Duodenal mucosa (tissue), 2 donors: ENCODE results near the gene KCNIP4.

Source experiments
- H3K27ac ChIP-seq: one replicate; pipeline ENCODE4 v1.7.0; 2013; ENCODE audit warnings: low read depth, low read length
- H3K27me3 ChIP-seq, 2 donors: one replicate each; pipeline ENCODE4 v1.7.0; 2013; ENCODE audit warnings: low read length in 2 of 2, control low read depth in 1 of 2; ENCODE audit not compliant: insufficient read depth in 2 of 2, control insufficient read depth in 1 of 2
- H3K36me3 ChIP-seq, 2 donors: one replicate each; pipeline ENCODE4 v1.7.0; 2013; ENCODE audit warnings: low read length in 2 of 2, control low read depth in 1 of 2; ENCODE audit not compliant: insufficient read depth in 2 of 2, control insufficient read depth in 1 of 2
- H3K4me1 ChIP-seq, 2 donors: one replicate each; pipeline ENCODE4 v1.7.0; 2013; ENCODE audit warnings: low read length in 2 of 2, control low read depth in 1 of 2; ENCODE audit not compliant: insufficient read depth in 2 of 2, control insufficient read depth in 1 of 2
- H3K4me3 ChIP-seq, 2 donors: one replicate each; pipeline ENCODE4 v1.7.0; 2013; ENCODE audit warnings: low read length in 2 of 2, low read depth in 1 of 2
- H3K9ac ChIP-seq, 2 donors: one replicate each; pipeline ENCODE4 v1.7.0; 2013; ENCODE audit warnings: low read length in 2 of 2, low read depth in 1 of 2
- H3K9me3 ChIP-seq, 2 donors: one replicate each; pipeline ENCODE4 v1.7.0; 2013; ENCODE audit warnings: low read length in 2 of 2, control low read depth in 1 of 2; ENCODE audit not compliant: control insufficient read depth in 1 of 2

Gene KCNIP4

DNA sequence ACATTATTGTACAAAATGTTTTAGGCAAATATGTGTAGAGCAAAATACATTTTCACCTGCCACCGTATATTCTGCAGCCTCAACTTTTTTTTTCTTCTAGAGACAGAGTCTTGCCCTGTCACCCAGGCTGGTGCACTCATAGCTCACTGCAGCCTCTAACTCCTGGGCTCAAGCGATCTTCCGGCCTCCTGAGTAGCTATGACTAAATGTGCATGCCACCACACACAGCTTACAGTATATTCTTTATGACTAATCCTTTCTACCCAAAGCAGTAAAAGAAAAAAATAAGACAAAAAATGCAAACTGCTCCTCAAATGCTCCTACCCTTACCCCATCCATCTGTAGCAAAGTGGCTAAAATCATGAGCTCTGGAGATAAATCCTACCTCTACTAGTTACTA is 426.3 kb downstream of the KCNIP4 start:
- H3K27ac ChIP-seq: no peak overlapping the region
- H3K4me1 ChIP-seq: no peaks in the 10 kb centered on the region
- H3K36me3 ChIP-seq: no peaks in the 10 kb centered on the region
- H3K4me3 ChIP-seq: no peak overlapping the region
- peaks cover 0 to 4% of the 10 kb centered on the region in 2 donors for H3K9me3 ChIP-seq
- H3K9ac ChIP-seq: no peak overlapping the region
- H3K27me3 ChIP-seq: no peaks in the 10 kb centered on the region

- no peaks in the 10 kb centered on the region for H3K4me1 ChIP-seq
- peaks cover 0 to 2% of the 10 kb centered on the region in 2 donors for H3K9me3 ChIP-seq
- H3K27ac ChIP-seq: no peak overlapping the region
- no peaks in the 10 kb centered on the region for H3K27me3 ChIP-seq
- H3K4me3 ChIP-seq: no peak overlapping the region
- H3K36me3 ChIP-seq: no peaks in the 10 kb centered on the region
- no peak overlapping the region for H3K9ac ChIP-seq
These were observed 431.3 kb downstream of the KCNIP4 start for GRCh38 chr4:21517126-21517859.

DNA sequence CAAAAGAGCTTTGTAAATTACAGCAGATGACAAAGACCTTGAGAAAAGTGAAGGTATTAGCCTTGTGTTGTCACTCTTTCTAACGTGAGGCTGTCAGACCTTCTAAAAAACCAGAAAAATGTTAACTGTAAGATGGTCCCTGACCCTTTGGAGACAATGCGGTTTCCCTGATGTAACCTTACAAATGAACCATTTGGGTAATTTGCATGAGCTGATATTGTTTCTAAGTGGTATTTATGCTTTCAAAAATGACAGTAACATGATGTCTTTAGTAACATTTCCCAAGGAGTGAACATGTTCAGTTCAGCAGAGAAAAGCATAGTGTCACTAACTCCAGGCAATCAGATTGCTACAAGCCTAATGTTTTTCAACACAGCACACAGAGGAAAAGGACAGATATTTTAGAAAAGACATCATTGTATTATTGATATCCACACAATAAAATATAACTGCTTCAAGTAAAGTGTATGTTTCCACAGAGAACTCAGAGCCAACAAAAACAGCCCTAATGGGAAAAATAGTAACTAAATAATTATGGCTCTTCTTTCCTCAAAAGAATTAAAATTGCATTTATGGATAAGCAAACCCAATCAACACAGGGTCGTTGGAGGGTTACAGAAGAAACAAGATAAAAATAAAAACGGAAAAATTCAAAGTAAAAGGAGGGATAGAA is 434.4 kb downstream of the KCNIP4 start:
- Histone ChIP-seq H3K4me1 (no peaks in the 10 kb centered on the region), H3K27me3 (no peaks in the 10 kb centered on the region), H3K36me3 (no peaks in the 10 kb centered on the region), H3K9me3 (no peaks in the 10 kb centered on the region), H3K9ac (no peak overlapping the region), H3K27ac (no peak overlapping the region), H3K4me3 (no peak overlapping the region)

GRCh38 chr4:21512353-21512752 is 436.2 kb downstream of the KCNIP4 start:
- Histone ChIP-seq H3K4me1 (no peaks in the 10 kb centered on the region), H3K36me3 (no peaks in the 10 kb centered on the region), H3K4me3 (no peak overlapping the region), H3K9ac (no peak overlapping the region), H3K27me3 (no peaks in the 10 kb centered on the region), H3K9me3 (no peaks in the 10 kb centered on the region), H3K27ac (no peak overlapping the region)

DNA sequence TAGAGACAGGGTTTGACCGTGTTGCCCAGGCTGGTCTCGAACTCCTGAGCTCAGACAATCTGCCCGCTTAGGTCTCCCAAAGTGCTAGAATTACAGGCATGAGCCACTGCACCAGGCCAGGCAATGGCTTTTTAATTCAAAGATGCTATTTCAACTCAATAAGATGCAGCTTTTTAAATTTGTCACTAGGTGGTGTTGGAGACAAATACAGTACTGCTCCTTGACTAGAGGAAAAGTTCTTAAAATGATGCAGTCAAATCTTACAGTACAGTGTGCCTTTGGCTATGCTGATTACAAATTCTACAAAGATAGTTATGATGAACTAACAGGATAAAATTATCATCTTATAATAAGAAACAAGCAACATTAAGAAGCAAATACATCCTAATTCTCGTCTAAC is 441.1 kb downstream of the KCNIP4 start:
- no peak overlapping the region for H3K4me3 ChIP-seq
- no peaks in the 10 kb centered on the region for H3K36me3 ChIP-seq
- no peak overlapping the region for H3K27ac ChIP-seq
- H3K9me3 ChIP-seq: no peaks in the 10 kb centered on the region
- H3K27me3 ChIP-seq: no peaks in the 10 kb centered on the region
- no peak overlapping the region for H3K9ac ChIP-seq
- no peaks in the 10 kb centered on the region for H3K4me1 ChIP-seq

GRCh38 chr4:21490682-21491081 is 457.9 kb downstream of the KCNIP4 start:
- H3K4me3 ChIP-seq: no peak overlapping the region
- H3K4me1 ChIP-seq: no peaks in the 10 kb centered on the region
- H3K27me3 ChIP-seq: no peaks in the 10 kb centered on the region
- H3K36me3 ChIP-seq: no peaks in the 10 kb centered on the region
- H3K9me3 ChIP-seq: no peaks in the 10 kb centered on the region
- no peak overlapping the region for H3K27ac ChIP-seq
- H3K9ac ChIP-seq: no peak overlapping the region

GRCh38 chr4:21476757-21477156 is 471.8 kb downstream of the KCNIP4 start:
- Histone ChIP-seq H3K27me3 (no peaks in the 10 kb centered on the region), H3K4me3 (no peak overlapping the region), H3K9me3 (no peaks in the 10 kb centered on the region), H3K9ac (no peak overlapping the region), H3K27ac (no peak overlapping the region), H3K36me3 (no peaks in the 10 kb centered on the region), H3K4me1 (no peaks in the 10 kb centered on the region)

DNA sequence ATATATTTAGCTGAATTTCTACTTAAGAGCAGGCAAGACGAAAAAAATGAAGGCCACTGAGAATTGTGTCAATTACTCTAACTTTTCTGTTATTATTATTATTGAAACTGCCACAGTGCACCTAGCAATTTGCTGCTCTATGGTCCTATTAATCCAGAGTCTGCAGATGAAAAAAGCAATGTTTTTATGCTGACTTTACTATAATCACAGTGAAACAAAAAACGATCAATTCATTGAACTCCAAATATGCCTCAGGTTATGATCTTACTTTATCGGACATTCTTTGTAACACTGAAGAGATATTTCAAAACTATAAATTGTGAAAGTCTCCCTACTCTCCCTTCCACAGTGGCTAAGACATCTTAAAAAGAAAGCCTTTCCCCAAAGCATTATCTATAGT is 474.4 kb downstream of the KCNIP4 start:
- Histone ChIP-seq H3K36me3 (no peaks in the 10 kb centered on the region), H3K4me1 (no peaks in the 10 kb centered on the region), H3K9ac (no peak overlapping the region), H3K9me3 (no peaks in the 10 kb centered on the region), H3K4me3 (no peak overlapping the region), H3K27me3 (no peaks in the 10 kb centered on the region), H3K27ac (no peak overlapping the region)

GRCh38 chr4:21470535-21470934 is 478.0 kb downstream of the KCNIP4 start:
- no peak overlapping the region for H3K27ac ChIP-seq
- no peak overlapping the region for H3K9ac ChIP-seq
- no peaks in the 10 kb centered on the region for H3K36me3 ChIP-seq
- H3K9me3 ChIP-seq: no peaks in the 10 kb centered on the region
- no peaks in the 10 kb centered on the region for H3K4me1 ChIP-seq
- H3K27me3 ChIP-seq: no peaks in the 10 kb centered on the region
- H3K4me3 ChIP-seq: no peak overlapping the region

DNA sequence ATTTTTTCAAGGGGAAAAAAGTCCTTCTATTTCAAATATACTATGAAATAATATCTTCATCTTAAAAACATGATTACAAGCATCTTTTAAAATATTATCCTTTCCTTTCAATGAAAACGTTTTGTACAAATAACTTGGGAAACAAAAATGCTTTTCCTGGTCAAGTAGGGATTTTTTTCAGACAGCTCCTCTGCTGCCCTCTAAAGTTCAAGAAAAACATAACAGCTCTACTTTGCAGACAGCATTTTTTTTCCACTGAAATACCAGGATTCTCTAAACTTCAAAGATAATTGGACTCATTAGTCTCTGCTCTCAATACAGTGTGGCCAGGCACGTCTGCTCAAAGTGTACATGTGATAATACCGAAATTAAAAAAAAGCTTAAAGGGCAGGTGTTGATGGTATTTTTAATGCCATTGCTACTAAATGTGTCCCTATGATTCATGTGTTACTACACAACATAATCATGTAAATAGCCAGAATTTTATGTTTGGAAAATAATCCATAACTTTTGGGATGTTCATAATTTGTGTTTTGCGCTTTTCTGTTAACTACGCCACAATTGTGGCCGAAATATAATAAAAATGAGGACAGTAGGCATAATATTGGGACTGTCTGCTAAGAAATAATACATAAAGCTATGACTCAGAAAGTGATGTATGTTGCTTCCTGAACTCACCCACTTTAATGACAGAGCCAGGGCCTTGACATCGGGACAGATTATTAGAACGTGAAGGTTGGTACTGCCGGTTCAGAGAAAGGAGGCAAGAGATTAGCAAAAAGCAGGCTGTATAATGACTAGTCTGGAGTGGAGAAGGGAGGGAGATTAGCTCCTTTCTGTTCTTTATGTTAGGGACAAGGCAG is 478.9 kb downstream of the KCNIP4 start:
- no peak overlapping the region for H3K4me3 ChIP-seq
- no peaks in the 10 kb centered on the region for H3K36me3 ChIP-seq
- no peak overlapping the region for H3K27ac ChIP-seq
- H3K9me3 ChIP-seq: no peaks in the 10 kb centered on the region
- H3K9ac ChIP-seq: no peak overlapping the region
- no peaks in the 10 kb centered on the region for H3K27me3 ChIP-seq
- H3K4me1 ChIP-seq: no peaks in the 10 kb centered on the region
